LoVo (cell line): ENCODE results near the gene GDPD3.
A peak's percentile ranks its signal among the peaks of the same experiment; 100 is the strongest.

Source experiments
- DNase-seq: peaks from one replicate; pipeline ENCODE4 v3.0.0-alpha.2; 2016; ENCODE audit warnings: low spot score

GDPD3 gene

DNA sequence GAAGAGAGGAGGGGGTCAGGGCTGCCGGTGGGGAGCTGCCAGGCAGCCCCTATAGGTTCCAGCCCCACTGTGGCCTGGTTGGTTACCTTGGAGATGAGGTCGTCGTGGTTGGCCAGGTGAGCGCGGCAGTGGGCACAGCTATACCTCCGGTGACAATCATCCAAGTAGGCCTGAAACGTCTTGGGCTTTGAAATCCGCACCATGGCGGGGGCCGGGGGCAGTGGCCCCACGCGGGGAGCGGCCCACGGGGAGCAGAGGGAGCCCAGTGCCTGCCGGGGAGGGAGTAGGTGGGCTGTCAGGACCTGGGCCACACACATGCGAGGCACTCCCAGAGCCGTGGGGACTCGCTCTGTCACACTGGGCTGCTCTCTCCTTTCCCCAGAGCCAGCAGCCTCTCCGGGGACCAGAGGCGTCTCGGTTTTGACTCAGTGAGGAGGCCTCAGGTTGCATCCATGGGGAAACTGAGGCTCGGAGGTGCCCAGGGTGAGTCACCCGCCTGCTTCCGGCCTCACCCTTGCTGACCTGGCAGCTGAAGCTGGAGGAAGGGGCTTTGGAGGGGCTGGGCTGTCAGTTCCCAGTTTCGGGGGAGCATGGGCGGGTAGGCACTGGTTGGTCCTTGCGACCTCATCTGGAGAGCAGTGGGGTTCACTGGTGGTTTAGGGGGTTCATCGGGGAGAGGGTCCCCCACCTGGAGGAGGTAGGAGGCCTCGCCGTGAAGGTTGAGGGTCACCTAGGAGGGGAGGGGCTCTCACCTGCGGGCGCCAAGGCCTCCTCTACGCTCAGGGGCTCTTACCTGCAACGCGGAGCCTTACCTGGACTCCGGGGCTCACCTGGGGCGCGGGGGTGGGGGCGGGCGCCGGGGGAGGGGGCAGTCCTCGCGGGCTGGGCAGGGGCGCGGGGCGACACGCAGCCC, 17.9 kb downstream of the GDPD3 start:
- no peak for DNase-seq

GRCh38 chr16:30094541-30095165, 18.7 kb downstream of the GDPD3 start:
- DNase-seq, result no peak

GRCh38 chr16:30092373-30093010, 20.8 kb downstream of the GDPD3 start:
- DNase-seq, result peak; percentile 62

DNA sequence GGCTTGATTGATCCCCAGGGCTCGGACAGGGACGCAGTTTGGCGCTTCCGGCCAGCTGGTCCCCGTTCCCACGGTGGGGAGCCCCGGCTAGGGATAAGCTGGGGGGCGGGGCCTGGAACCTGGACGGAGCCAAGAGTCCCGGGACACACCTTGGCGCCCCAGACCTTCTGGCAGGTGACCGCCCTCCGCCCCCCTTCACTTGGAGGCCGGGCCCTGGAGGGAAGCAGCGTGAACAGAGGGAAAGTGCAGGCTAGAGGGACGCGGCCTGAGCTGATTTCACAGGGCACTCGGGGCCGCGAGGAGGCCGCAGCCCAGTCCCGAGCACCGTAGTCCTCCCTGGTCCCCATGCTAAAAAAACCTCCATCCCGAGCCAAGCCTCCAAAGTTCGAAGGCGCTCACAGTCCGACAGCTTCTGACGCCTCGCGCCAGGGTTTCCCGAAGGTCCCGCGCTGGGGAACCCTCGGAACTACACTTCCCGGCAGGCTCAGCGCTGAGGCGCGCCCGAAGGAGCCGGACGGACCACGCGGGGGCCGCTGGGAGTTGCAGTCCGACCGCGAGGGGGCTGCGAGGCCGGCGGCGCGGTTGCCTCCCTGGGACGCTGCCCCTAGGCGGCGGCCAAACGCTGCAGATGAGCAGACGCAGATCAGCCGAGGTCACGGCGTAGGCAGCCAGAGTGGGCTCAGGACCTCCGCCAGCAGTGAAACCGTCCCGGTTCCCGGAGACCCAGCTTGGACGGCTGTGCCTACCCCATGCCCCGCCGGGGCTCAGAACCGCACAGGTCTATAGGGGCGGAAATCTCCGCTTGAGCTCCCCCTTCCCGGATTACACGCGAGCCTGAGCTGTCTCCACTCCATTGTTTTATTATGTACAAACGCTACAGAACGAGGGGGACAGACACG, 21.6 kb downstream of the GDPD3 start, which contains the start of gene TBX6:
Gene TBX6, minus strand, starts transcription at position 451 of the 899 bp plus-strand sequence. CDS start 731 bp downstream, outside the sequence.
- DNase-seq, result peak; percentile 94

- no peak for DNase-seq
Measured at GRCh38 chr16:30090610-30091331, 22.6 kb downstream of the GDPD3 start.

DNA sequence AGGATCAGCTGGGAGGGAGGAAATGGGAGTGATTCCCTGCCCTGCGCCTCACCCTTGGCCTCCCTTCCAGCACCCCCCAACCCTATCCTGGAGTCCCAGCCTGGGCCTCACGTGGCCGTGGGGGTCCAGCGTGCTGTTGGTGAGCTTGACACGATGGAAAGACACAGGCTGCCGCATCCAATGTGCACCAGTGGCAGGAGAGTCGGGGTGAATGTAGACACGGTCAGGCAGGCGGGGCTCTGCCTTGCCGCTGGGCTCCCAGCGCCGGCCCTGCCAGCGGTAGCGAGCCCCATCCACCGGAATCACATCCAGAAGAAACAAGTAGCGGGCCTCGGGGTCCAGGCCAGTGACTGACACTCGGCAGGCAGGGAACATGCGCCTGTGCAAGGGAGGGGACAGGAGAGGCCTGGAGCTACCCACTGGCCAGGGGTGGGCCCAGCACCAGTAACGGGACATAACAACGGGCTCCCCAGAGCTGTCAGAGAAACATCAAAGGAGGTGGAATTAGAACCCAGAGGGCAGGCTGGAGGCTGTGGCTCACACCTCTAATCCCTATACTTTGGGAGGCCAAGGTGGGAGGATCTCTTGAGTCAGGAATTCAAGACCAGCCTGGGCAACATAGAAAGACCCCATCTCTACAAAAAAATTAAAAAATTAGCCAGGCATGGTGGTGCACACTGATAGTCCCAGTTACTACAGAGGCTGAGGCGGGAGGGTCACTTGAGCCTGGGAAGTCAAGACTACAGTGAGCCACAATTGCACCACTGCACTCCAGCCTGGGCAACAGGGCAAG, 24.3 kb downstream of the GDPD3 start:
- no peak for DNase-seq

GRCh38 chr16:30088237-30088831, 25.0 kb downstream of the GDPD3 start:
- DNase-seq, result no peak

GRCh38 chr16:30087181-30087898, 26.0 kb downstream of the GDPD3 start:
- no peak for DNase-seq

- no peak for DNase-seq
Measured at GRCh38 chr16:30086291-30087140, 26.8 kb downstream of the GDPD3 start.

DNA sequence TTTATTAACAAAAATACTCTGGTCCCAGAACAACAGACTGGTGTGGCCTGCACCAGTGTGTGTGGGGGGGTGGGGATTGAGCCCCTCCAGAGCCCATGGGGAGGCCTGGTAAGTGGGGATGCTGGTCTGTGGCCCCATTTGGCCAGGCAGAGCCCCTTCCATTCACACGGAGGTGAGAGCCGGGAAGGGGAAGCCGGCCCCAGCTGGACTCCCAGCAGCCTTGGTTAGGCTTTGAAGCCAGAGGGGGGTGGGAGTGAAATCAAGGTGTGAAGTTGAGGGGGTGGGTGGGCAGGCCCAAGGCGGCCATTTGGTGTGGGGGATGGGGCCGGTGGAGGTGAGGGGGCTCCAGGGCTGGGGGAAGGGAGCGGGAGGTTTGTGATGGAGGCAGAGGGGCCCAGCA, 27.5 kb downstream of the GDPD3 start:
- DNase-seq, result no peak

DNA sequence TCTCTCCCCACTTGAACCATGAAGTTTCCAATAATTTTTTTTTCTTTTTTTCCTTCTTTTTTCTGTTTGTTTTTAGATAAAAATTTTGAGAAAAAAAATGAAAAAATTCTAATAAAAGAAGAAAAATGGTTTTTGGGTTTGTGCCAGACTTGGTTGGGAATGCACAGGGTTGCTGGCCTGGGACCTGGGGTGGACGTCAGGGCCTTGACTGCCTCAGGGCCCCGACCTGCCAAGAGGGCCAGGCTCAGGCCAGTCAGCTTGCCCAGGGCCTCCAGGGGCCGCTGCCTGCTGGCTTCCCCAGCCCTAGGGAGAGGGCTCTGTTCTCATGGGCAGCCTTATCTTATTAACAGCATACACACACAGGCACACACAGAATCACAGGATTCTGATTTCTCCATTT, 28.1 kb downstream of the GDPD3 start:
- no peak for DNase-seq

DNA sequence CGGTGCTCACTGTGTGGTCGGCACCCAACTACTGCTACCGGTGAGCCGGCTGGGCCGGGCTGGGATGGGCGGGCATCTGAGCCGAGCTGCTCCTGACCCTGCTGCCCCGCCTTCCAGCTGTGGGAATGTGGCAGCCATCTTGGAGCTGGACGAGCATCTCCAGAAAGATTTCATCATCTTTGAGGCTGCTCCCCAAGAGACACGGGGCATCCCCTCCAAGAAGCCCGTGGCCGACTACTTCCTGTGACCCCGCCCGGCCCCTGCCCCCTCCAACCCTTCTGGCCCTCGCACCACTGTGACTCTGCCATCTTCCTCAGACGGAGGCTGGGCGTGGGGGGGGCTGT, 28.5 kb downstream of the GDPD3 start:
- no peak for DNase-seq

GRCh38 chr16:30084096-30084815, 29.1 kb downstream of the GDPD3 start:
- DNase-seq, result no peak

DNA sequence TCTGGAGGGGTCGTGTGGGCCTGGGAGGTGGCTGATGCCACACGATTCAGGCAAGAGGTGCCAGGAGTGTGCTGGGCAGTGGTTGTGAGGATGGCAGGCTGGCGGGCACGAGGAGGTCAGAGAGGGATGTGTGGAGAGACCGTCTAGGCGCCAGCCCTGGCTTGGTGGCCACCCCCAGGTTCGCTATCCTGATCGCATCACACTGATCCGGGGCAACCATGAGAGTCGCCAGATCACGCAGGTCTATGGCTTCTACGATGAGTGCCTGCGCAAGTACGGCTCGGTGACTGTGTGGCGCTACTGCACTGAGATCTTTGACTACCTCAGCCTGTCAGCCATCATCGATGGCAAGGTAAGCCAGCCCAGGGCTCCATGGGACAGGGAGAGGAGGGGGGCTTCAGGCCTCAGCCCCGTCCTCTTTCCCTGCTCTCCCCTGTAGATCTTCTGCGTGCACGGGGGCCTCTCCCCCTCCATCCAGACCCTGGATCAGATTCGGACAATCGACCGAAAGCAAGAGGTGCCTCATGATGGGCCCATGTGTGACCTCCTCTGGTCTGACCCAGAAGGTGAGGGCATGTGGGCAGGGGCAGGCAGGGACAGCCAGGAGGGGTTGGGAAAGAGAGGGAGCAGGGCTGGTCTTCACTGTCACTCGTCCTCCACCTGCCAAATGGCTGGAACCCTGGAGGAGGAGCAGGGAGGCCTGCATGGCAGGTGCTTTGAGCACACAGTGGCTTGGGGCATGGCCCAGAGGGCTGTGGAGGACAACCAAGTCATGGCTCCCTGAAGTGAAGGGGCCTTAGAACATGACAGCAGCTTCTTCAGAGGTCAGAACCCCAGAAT, 29.9 kb downstream of the GDPD3 start:
- no peak for DNase-seq

- no peak for DNase-seq
Measured at GRCh38 chr16:30082545-30083090, 30.7 kb downstream of the GDPD3 start.

GRCh38 chr16:30079480-30079879, 33.9 kb downstream of the GDPD3 start:
- DNase-seq, result no peak
